ENCODE results near the gene CADM4.

DNA sequence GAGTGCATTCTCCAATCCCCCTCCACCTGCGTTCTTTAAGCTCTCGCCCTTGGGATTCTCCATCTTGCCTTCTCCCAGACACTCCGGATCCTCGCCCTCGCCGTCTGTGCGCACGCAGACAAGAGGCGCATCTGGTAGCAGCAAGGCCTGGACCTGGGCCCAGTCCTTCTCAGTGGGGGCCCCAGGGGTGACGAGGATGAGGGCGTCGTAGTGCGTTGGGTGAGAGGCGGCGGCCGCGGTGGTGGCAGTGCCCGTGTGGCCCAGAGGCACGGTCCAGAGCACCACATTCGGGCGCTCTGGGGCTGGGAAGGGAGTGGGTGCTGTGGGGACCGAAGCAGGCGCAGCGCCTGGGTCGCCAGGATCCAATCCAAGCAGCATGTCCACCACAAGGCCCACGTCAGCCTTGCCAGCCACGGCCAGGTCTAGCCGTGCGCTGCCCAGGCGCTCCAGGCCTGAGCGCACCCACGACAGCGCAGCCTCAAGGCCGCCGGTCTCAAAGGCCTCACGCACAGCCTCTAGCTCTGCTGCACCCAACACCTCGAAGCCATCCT, 46.8 kb downstream of the CADM4 start:
- TF ChIP-seq, protein P1, sequence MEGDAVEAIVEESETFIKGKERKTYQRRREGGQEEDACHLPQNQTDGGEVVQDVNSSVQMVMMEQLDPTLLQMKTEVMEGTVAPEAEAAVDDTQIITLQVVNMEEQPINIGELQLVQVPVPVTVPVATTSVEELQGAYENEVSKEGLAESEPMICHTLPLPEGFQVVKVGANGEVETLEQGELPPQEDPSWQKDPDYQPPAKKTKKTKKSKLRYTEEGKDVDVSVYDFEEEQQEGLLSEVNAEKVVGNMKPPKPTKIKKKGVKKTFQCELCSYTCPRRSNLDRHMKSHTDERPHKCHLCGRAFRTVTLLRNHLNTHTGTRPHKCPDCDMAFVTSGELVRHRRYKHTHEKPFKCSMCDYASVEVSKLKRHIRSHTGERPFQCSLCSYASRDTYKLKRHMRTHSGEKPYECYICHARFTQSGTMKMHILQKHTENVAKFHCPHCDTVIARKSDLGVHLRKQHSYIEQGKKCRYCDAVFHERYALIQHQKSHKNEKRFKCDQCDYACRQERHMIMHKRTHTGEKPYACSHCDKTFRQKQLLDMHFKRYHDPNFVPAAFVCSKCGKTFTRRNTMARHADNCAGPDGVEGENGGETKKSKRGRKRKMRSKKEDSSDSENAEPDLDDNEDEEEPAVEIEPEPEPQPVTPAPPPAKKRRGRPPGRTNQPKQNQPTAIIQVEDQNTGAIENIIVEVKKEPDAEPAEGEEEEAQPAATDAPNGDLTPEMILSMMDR (IDR thresholded peaks at IDR 0.05 in 4 of 5, conservative IDR thresholded peaks at IDR 0.05 in 1 of 5), result no peak
- no peak for TF ChIP-seq POLR2A (IDR thresholded peaks at IDR 0.05)

All from gastrocnemius medialis (tissue), 4 donors.